HepG2 (cell line): ENCODE results near the gene MAP3K8. TPM values are rescaled to one million over a fixed set of nuclear protein-coding genes. Genes with fewer than 3 reads are reported as not detected.

ENCODE experiments used
- HMG20B ChIP-seq: conservative IDR thresholded peaks from 2 replicates; pipeline ENCODE4 v1.6.1; 2016; ENCODE audit warnings: missing genetic modification reagents, missing compliant biosample characterization
- HNRNPL ChIP-seq: fragments of 200-400 bp; formaldehyde crosslinking; IDR thresholded peaks from 2 replicates; pipeline ENCODE4 v1.6.1; 2017; ENCODE audit warnings: mild to moderate bottlenecking, low read depth, low read length
- KAT7 ChIP-seq: IDR thresholded peaks from 2 replicates; pipeline ENCODE4 v1.6.1; 2018; ENCODE audit warnings: borderline replicate concordance, missing compliant biosample characterization
- KLF11 ChIP-seq: IDR thresholded peaks from 2 replicates; pipeline ENCODE4 v1.6.1; 2016; ENCODE audit warnings: missing compliant biosample characterization
- MED8 ChIP-seq: sonication (generic); formaldehyde crosslinking; IDR thresholded peaks from 2 replicates; pipeline ENCODE4 v1.8.1; 2023; ENCODE audit warnings: mild to moderate bottlenecking, missing genetic modification reagents; ENCODE audit not compliant: insufficient replicate concordance
- RBM39 ChIP-seq: fragments of 200-400 bp; formaldehyde crosslinking; IDR thresholded peaks from one replicate; pipeline ENCODE4 v1.6.1; 2018; ENCODE audit warnings: antibody characterized with exemption, mild to moderate bottlenecking, low read depth, low read length; ENCODE audit not compliant: poor library complexity, severe bottlenecking
- TP53 ChIP-seq: sonication (generic); formaldehyde crosslinking; conservative IDR thresholded peaks from 2 replicates; pipeline ENCODE4 v1.4.0; 2020; ENCODE audit warnings: missing genetic modification reagents
- U2AF2 ChIP-seq: fragments of 200-400 bp; formaldehyde crosslinking; IDR thresholded peaks from 2 replicates; pipeline ENCODE4 v1.6.1; 2017; ENCODE audit warnings: low read depth, mild to moderate bottlenecking, low read length
- ZBTB21 ChIP-seq: sonication (generic); formaldehyde crosslinking; IDR thresholded peaks from 2 replicates; pipeline ENCODE4 v1.4.0; 2020; ENCODE audit warnings: missing genetic modification reagents
- ZFP41 ChIP-seq: sonication (generic); formaldehyde crosslinking; IDR thresholded peaks from 2 replicates; pipeline ENCODE4 v1.4.0; 2020; ENCODE audit warnings: mild to moderate bottlenecking, missing genetic modification reagents, borderline replicate concordance
- ZNF124 ChIP-seq: sonication (generic); formaldehyde crosslinking; IDR thresholded peaks from 2 replicates; pipeline ENCODE4 v1.4.0; 2020; ENCODE audit warnings: missing genetic modification reagents
- ZNF18 ChIP-seq: sonication (generic); formaldehyde crosslinking; IDR thresholded peaks from 2 replicates; pipeline ENCODE4 v1.8.0; 2022; ENCODE audit warnings: mild to moderate bottlenecking, missing genetic modification reagents; ENCODE audit not compliant: insufficient replicate concordance
- ZNF326 ChIP-seq: sonication (generic); formaldehyde crosslinking; IDR thresholded peaks from 2 replicates; pipeline ENCODE4 v1.4.0; 2020; ENCODE audit warnings: missing genetic modification reagents, borderline replicate concordance
- ZNF382 ChIP-seq: sonication (generic); formaldehyde crosslinking; IDR thresholded peaks from 2 replicates; pipeline ENCODE4 v1.5.0; 2020; ENCODE audit warnings: missing genetic modification reagents, mild to moderate bottlenecking, borderline replicate concordance
- ZNF496 ChIP-seq: sonication (generic); formaldehyde crosslinking; IDR thresholded peaks from 2 replicates; pipeline ENCODE4 v1.8.1; 2023; ENCODE audit warnings: mild to moderate bottlenecking, moderate library complexity, missing genetic modification reagents; ENCODE audit not compliant: insufficient replicate concordance
- ZNF589 ChIP-seq: sonication (generic); formaldehyde crosslinking; conservative IDR thresholded peaks from 2 replicates; pipeline ENCODE4 v1.8.0; 2022; ENCODE audit warnings: mild to moderate bottlenecking, moderate library complexity, missing genetic modification reagents
- ZNF709 ChIP-seq: sonication (generic); formaldehyde crosslinking; IDR thresholded peaks from 2 replicates; pipeline ENCODE4 v1.5.0; 2020; ENCODE audit warnings: mild to moderate bottlenecking, missing genetic modification reagents
- ZNF781 ChIP-seq: sonication (generic); formaldehyde crosslinking; IDR thresholded peaks from 2 replicates; pipeline ENCODE4 v1.5.1; 2020; ENCODE audit warnings: borderline replicate concordance, mild to moderate bottlenecking, missing genetic modification reagents; ENCODE audit errors: not compliant biosample characterization
- polyA plus RNA-seq, 8 experiments: library from polyadenylated mRNA; depleted of rRNA in 3 of 8; stranded (reverse) in 7 of 8; unstranded in 1 of 8; fragments of >200 nt; fragmentation: Illumina TruSeq in 4 of 8; extraction: Trizol in 4 of 8; gene quantifications; 2 replicates each; pipeline versions ENCODE4 v1.2.1 to v1.2.3, GENCODE V29; 2011 to 2016; ENCODE audit warnings: low read depth in 4 of 8, missing spikeins in 1 of 8, mixed read lengths in 1 of 8; ENCODE audit not compliant: insufficient read depth in 1 of 8
- total RNA-seq, 5 experiments: library from RNA; depleted of rRNA; stranded (reverse); fragments of >200 nt; fragmentation: Illumina TruSeq; extraction: Trizol; gene quantifications; 2 replicates each; pipeline ENCODE4 v1.2.3, GENCODE V29; 2016; ENCODE audit warnings: low read depth in 1 of 5
- TF ChIP-seq, protein P1 (sequence below): sonication (generic); formaldehyde crosslinking; conservative IDR thresholded peaks from 2 replicates; pipeline ENCODE4 v1.8.1; 2023; ENCODE audit warnings: missing genetic modification reagents
- TF ChIP-seq, protein P2 (sequence below): sonication (generic); formaldehyde crosslinking; IDR thresholded peaks from 2 replicates; pipeline ENCODE4 v1.4.0; 2020; ENCODE audit warnings: missing genetic modification reagents
- TF ChIP-seq, protein P3 (sequence below): sonication (generic); formaldehyde crosslinking; IDR thresholded peaks from 2 replicates; pipeline ENCODE4 v1.4.0; 2020; ENCODE audit warnings: missing genetic modification reagents
- TF ChIP-seq, protein P4 (sequence below): sonication (generic); formaldehyde crosslinking; IDR thresholded peaks from 2 replicates; pipeline ENCODE4 v1.4.0; 2020; ENCODE audit warnings: missing genetic modification reagents

MAP3K8 gene
- total and polyA plus RNA-seq, 2 of the 13 experiments (the other 11 are each of a cell fraction or from before 2014, with no cell fraction given), result 19.3 to 37.9 TPM

DNA sequence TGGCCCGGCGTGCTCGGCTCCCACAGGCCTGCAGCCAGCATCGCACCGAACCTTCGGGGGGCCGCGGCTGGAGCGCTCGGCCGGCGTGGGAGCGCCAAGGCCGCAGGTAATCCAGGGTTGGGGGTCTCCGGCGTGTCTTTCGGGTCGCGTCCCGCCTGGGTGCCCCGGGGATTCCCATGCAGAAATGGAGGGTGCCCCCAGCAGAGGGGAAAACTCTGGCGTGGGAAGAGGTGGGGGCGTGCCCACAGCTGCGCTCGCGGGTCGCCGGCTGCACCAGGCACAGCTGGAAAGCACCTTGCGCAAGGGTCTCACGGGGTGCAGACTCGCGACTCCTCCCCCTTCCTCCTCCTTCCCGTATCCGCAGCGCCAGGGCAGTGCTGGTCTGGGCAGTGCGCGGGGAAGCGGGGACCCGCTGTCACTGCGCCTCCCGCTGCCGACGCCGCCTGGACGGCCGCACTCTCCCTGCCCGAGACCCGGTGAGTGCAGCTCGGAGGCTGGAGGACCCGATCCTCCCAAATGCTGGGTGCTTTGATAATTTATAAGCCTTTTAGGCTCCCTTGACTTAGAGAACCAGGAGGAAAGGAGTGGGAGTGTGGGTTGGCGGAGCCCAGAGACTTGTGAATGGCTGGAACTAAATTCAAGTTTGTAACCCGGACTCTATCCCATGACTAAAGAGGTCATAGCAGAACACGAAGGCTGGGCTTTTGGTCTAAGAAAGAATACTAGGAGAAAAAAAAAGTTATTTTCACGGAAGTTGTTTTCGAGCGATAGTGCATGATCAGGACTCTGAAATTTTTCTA lies 489 bp downstream of the MAP3K8 start (continued):
- TF ChIP-seq, protein P1, sequence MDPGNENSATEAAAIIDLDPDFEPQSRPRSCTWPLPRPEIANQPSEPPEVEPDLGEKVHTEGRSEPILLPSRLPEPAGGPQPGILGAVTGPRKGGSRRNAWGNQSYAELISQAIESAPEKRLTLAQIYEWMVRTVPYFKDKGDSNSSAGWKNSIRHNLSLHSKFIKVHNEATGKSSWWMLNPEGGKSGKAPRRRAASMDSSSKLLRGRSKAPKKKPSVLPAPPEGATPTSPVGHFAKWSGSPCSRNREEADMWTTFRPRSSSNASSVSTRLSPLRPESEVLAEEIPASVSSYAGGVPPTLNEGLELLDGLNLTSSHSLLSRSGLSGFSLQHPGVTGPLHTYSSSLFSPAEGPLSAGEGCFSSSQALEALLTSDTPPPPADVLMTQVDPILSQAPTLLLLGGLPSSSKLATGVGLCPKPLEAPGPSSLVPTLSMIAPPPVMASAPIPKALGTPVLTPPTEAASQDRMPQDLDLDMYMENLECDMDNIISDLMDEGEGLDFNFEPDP (CRISPR knock-in tag), result no peak
- TF ChIP-seq U2AF2, result no peak
- TF ChIP-seq MED8, result peak; percentile 26
- peak; percentile 81 for TF ChIP-seq ZNF18 (CRISPR knock-in tag)
- no peak; the same call in 1 of the 2 replicates for TF ChIP-seq ZBTB21 (CRISPR knock-in tag)
- 0 out of 2 replicates have a peak, but pooled peaks have one; percentile 41 for TF ChIP-seq TP53
- TF ChIP-seq HMG20B (CRISPR knock-in tag), result no peak
- no peak for TF ChIP-seq ZNF326 (CRISPR knock-in tag)
- 0 out of 2 replicates have a peak, but pooled peaks have one; percentile 25 for TF ChIP-seq ZNF124
- TF ChIP-seq RBM39, result no peak
- no peak for TF ChIP-seq ZNF382 (CRISPR knock-in tag)
- TF ChIP-seq ZFP41 (CRISPR knock-in tag), result no peak
- TF ChIP-seq, protein P2, sequence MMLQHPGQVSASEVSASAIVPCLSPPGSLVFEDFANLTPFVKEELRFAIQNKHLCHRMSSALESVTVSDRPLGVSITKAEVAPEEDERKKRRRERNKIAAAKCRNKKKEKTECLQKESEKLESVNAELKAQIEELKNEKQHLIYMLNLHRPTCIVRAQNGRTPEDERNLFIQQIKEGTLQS (CRISPR knock-in tag), result no peak
- TF ChIP-seq, protein P3, sequence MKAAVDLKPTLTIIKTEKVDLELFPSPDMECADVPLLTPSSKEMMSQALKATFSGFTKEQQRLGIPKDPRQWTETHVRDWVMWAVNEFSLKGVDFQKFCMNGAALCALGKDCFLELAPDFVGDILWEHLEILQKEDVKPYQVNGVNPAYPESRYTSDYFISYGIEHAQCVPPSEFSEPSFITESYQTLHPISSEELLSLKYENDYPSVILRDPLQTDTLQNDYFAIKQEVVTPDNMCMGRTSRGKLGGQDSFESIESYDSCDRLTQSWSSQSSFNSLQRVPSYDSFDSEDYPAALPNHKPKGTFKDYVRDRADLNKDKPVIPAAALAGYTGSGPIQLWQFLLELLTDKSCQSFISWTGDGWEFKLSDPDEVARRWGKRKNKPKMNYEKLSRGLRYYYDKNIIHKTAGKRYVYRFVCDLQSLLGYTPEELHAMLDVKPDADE (CRISPR knock-in tag), result 0 out of 2 replicates have a peak, but pooled peaks have one; percentile 79
- peak; percentile 66 for TF ChIP-seq ZNF781 (CRISPR knock-in tag)
- TF ChIP-seq, protein P4, sequence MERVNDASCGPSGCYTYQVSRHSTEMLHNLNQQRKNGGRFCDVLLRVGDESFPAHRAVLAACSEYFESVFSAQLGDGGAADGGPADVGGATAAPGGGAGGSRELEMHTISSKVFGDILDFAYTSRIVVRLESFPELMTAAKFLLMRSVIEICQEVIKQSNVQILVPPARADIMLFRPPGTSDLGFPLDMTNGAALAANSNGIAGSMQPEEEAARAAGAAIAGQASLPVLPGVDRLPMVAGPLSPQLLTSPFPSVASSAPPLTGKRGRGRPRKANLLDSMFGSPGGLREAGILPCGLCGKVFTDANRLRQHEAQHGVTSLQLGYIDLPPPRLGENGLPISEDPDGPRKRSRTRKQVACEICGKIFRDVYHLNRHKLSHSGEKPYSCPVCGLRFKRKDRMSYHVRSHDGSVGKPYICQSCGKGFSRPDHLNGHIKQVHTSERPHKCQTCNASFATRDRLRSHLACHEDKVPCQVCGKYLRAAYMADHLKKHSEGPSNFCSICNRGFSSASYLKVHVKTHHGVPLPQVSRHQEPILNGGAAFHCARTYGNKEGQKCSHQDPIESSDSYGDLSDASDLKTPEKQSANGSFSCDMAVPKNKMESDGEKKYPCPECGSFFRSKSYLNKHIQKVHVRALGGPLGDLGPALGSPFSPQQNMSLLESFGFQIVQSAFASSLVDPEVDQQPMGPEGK (CRISPR knock-in tag), result peak; percentile 91
- TF ChIP-seq KAT7 (CRISPR knock-in tag), result 0 out of 2 replicates have a peak, but pooled peaks have one; percentile 50
- no peak; the same call in 1 of the 2 replicates for TF ChIP-seq KLF11 (CRISPR knock-in tag)
- peak; percentile 45; the same call in 1 of the 2 replicates for TF ChIP-seq ZNF709
- TF ChIP-seq ZNF496 (CRISPR knock-in tag), result no peak
- TF ChIP-seq ZNF589, result peak; percentile 77; the same call in 1 of the 2 replicates
- TF ChIP-seq HNRNPL, result peak; percentile 67
